ENCODE results near the gene GRIP2.

GRIP2 gene

GRCh38 chr3:14446988-14447570 is 93.1 kb downstream of the GRIP2 start:
- TF ChIP-seq GATA2 (IDR thresholded peaks at IDR 0.05; ENCODE audit: low read depth, low read length) (no peak), GATA3 (IDR thresholded peaks at IDR 0.05; ENCODE audit: low read depth, low read length) (no peak)

GRCh38 chr3:14445773-14446172 is 94.4 kb downstream of the GRIP2 start:
- TF ChIP-seq GATA3 (IDR thresholded peaks at IDR 0.05; ENCODE audit: low read depth, low read length) (no peak), GATA2 (IDR thresholded peaks at IDR 0.05; ENCODE audit: low read depth, low read length) (no peak)

GRCh38 chr3:14444380-14444779 is 95.8 kb downstream of the GRIP2 start:
- TF ChIP-seq GATA2 (IDR thresholded peaks at IDR 0.05; ENCODE audit: low read depth, low read length) (no peak), GATA3 (IDR thresholded peaks at IDR 0.05; ENCODE audit: low read depth, low read length) (no peak)

- TF ChIP-seq GATA3 (IDR thresholded peaks at IDR 0.05; ENCODE audit: low read depth, low read length) = no peak
- no peak for TF ChIP-seq GATA2 (IDR thresholded peaks at IDR 0.05; ENCODE audit: low read depth, low read length)
Observed at GRCh38 chr3:14441920-14442300, 98.2 kb downstream of the GRIP2 start.

DNA sequence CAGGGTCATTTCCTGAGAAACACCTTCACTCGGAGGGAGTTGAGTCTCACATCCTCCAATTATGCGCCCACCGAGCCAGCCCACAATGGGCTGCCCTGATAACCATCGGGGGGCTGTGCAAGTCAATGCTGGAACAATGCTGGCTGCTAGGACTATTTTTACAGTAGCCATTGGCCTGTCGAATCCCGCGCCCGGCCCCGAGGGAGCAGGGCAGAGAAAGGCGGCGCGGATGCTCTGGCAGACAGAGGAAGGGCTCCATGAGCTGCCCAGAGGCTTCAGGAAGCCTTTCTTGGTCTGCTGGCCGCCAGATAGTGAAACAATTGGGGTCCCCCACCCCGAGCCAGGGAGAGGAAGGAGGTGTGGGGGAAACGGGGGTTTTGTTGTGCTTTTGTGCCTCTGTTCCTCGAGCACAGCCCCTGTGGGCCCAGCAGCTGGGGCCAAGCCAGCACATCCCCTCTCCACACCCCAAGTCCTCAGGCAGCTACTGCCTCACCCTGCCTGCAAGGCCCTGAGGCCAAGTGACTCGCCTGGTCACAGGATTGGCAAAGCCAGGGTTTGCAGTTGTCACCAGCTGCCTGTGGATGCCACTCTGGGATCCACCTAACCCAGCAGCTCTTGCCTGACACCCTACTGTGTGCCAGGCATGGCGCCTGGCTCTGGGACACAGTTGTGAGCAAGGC is 98.8 kb downstream of the GRIP2 start:
- TF ChIP-seq GATA3 (IDR thresholded peaks at IDR 0.05; ENCODE audit: low read depth, low read length) = no peak
- no peak for TF ChIP-seq GATA2 (IDR thresholded peaks at IDR 0.05; ENCODE audit: low read depth, low read length)

- TF ChIP-seq GATA2 (IDR thresholded peaks at IDR 0.05; ENCODE audit: low read depth, low read length) (no peak), GATA3 (IDR thresholded peaks at IDR 0.05; ENCODE audit: low read depth, low read length) (no peak)
Observed at GRCh38 chr3:14440531-14441239, 99.5 kb downstream of the GRIP2 start.

DNA sequence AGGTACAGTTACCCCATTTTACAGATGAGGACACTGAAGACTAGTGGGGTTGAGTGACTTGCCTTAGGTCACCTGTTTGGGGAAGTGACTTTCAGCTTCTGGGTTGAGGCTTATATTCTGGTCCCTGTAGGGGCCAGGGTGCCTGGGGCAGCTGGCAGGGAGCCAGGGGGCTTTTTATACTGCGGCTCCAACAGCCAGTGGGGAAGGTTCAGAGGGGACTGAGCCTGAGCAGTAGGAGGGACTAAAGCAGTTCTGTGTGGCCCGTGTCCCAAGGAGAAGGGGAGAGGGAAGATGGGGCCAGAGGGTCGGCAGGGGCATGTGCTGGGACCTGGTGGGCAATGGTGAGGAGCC is 100.0 kb downstream of the GRIP2 start:
- TF ChIP-seq GATA3 (IDR thresholded peaks at IDR 0.05; ENCODE audit: low read depth, low read length) (no peak), GATA2 (IDR thresholded peaks at IDR 0.05; ENCODE audit: low read depth, low read length) (no peak)

DNA sequence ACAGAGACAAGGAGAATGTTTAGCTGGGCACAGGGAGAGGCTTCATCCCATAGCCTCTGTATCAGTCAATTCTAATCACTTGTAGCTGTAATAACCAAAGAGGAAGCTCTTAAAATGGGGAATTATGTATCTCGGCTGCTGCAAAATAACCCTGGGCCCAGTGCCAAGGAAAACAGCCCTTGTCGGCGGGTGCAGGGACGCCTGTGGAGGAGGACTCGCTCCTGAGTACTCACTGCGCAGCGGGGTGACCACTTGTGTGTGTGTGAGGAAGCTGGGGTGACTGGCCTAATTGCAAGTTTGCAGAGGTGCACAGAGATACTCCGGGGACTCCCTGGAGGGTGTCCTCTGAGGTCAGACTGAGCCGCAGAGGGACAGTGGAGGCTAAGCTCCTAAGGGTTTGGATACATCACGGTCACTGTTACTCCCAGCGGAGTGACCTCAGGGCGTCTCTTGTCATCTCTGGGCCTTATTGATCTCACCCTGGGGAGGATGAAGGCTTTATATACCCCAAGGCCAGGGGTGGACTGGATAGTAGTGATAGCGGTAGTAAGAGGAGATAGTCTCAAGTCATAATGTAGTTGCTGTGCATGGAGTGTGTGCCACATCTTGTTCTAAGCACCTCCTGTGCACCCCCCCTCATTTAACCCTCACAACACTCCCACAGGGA is 100.5 kb downstream of the GRIP2 start:
- TF ChIP-seq GATA2 (IDR thresholded peaks at IDR 0.05; ENCODE audit: low read depth, low read length) (peak; percentile 58), GATA3 (IDR thresholded peaks at IDR 0.05; ENCODE audit: low read depth, low read length) (no peak)
